ENCODE results near the gene ZC3H18. TPM values are rescaled to one million over a fixed set of nuclear protein-coding genes. Genes with fewer than 3 reads are reported as not detected.
A peak's percentile ranks its signal among the peaks of the same experiment; 100 is the strongest.

Gene ZC3H18
- total RNA-seq, 1 experiment from 2014 or later, result 11.8 TPM

DNA sequence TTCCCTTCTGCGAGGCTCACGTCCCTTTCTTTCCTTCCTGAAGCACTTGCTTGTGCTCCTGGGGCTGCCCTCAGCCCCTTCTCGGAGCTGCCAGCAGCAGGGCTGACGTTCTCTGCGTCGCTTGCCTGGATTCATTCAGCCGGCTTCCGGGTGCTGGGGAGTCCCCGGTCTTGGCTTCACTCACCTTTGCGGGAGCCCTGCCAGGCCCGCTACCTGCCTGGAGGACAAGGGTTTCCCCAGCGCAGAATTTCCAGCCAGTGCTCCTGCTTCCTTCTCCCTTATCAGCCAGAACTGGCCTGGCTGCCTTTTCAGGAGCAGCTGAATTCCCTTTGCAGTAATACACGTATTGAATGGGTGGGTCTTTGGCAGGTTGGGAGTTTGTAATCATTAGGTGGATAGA lies 46.1 kb downstream of the ZC3H18 start:
- Histone ChIP-seq H3K4me2 (ENCODE audit: low read length) (no peak overlapping the region), H3K4me3 (ENCODE audit: low read length) (no peak overlapping the region), H3K27me3 (ENCODE audit: low read length) (no peaks in the 10 kb centered on the region), H2AFZ (ENCODE audit: low read length) (no peak overlapping the region), H3F3A (ENCODE audit: low read length, unreplicated experiment) (no peaks in the 10 kb centered on the region), H3K9me2 (replicated peaks; ENCODE audit: low read length) (no peaks in the 10 kb centered on the region), H3K36me3 (ENCODE audit: low read depth, low read length) (peaks cover 3% of the 10 kb centered on the region; the same call in 1 of the 2 replicates), H3K79me2 (ENCODE audit: low read length) (no peaks in the 10 kb centered on the region), H3K9ac (ENCODE audit: low read length) (no peak overlapping the region), H3K9me3 (ENCODE audit: low read length) (no peaks in the 10 kb centered on the region), H3K27ac (ENCODE audit: low read length) (no peak overlapping the region), H4K20me1 (ENCODE audit: low read length) (no peaks in the 10 kb centered on the region), H3K4me1 (ENCODE audit: insufficient read depth, low read length) (no peaks in the 10 kb centered on the region)
- no peak for DNase-seq
- BruUV-seq (replicated peaks), result no TSS peak
- POLR2A ChIA-PET (ENCODE audit: unreplicated experiment), result no interaction called here
- CTCF ChIA-PET, result no interaction called here
- intact Hi-C loops (cut with micrococcal nuclease), result no loop called here
- TF ChIP-seq EZH2phosphoT487 (IDR thresholded peaks at IDR 0.05; ENCODE audit: borderline replicate concordance, low read length) (no peak), EZH2 (IDR thresholded peaks at IDR 0.05; ENCODE audit: low read length, unreplicated experiment) (no peak)
- TF ChIP-seq, protein P1, sequence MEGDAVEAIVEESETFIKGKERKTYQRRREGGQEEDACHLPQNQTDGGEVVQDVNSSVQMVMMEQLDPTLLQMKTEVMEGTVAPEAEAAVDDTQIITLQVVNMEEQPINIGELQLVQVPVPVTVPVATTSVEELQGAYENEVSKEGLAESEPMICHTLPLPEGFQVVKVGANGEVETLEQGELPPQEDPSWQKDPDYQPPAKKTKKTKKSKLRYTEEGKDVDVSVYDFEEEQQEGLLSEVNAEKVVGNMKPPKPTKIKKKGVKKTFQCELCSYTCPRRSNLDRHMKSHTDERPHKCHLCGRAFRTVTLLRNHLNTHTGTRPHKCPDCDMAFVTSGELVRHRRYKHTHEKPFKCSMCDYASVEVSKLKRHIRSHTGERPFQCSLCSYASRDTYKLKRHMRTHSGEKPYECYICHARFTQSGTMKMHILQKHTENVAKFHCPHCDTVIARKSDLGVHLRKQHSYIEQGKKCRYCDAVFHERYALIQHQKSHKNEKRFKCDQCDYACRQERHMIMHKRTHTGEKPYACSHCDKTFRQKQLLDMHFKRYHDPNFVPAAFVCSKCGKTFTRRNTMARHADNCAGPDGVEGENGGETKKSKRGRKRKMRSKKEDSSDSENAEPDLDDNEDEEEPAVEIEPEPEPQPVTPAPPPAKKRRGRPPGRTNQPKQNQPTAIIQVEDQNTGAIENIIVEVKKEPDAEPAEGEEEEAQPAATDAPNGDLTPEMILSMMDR (conservative IDR thresholded peaks at IDR 0.05; ENCODE audit: low read depth, low read length), result no peak
- no peak for ATAC-seq

DNA sequence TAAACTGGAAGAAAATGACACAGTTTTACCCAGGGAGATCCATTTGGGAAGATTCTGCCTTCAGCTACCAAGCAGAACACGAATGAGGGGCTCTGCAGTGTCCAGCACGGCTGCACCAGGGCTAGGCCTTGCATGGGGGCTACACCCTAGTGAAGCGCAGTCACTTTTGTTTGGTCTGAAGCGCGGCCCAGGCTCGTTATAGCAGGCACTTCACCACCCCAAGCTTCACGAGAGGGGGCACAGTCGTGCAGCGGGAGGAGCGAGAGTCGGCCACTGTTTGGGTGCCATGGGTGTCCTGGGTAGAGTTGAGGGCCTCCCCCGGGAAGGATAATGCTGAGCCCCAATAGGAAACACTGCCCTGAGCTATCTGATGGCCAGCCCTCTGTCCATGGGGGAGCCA lies 46.5 kb downstream of the ZC3H18 start:
- Histone ChIP-seq H4K20me1 (ENCODE audit: low read length) (no peaks in the 10 kb centered on the region), H3K4me1 (ENCODE audit: insufficient read depth, low read length) (no peaks in the 10 kb centered on the region), H2AFZ (ENCODE audit: low read length) (no peak overlapping the region), H3K9me3 (ENCODE audit: low read length) (no peaks in the 10 kb centered on the region), H3F3A (ENCODE audit: low read length, unreplicated experiment) (no peaks in the 10 kb centered on the region), H3K4me2 (ENCODE audit: low read length) (no peak overlapping the region), H3K27ac (ENCODE audit: low read length) (no peak overlapping the region), H3K27me3 (ENCODE audit: low read length) (no peaks in the 10 kb centered on the region), H3K79me2 (ENCODE audit: low read length) (no peaks in the 10 kb centered on the region), H3K9me2 (replicated peaks; ENCODE audit: low read length) (no peaks in the 10 kb centered on the region), H3K9ac (ENCODE audit: low read length) (no peak overlapping the region), H3K36me3 (ENCODE audit: low read depth, low read length) (peaks cover 3% of the 10 kb centered on the region; the same call in 1 of the 2 replicates), H3K4me3 (ENCODE audit: low read length) (no peak overlapping the region)
- intact Hi-C loops (cut with micrococcal nuclease), result no loop called here
- DNase-seq (no peak), ATAC-seq (no peak)
- POLR2A ChIA-PET (ENCODE audit: unreplicated experiment), result no interaction called here
- CTCF ChIA-PET, result no interaction called here
- no TSS peak for BruUV-seq (replicated peaks)
- TF ChIP-seq EZH2 (IDR thresholded peaks at IDR 0.05; ENCODE audit: low read length, unreplicated experiment) (no peak), EZH2phosphoT487 (IDR thresholded peaks at IDR 0.05; ENCODE audit: borderline replicate concordance, low read length) (no peak)
- TF ChIP-seq, protein P1 (conservative IDR thresholded peaks at IDR 0.05; ENCODE audit: low read depth, low read length), result no peak

DNA sequence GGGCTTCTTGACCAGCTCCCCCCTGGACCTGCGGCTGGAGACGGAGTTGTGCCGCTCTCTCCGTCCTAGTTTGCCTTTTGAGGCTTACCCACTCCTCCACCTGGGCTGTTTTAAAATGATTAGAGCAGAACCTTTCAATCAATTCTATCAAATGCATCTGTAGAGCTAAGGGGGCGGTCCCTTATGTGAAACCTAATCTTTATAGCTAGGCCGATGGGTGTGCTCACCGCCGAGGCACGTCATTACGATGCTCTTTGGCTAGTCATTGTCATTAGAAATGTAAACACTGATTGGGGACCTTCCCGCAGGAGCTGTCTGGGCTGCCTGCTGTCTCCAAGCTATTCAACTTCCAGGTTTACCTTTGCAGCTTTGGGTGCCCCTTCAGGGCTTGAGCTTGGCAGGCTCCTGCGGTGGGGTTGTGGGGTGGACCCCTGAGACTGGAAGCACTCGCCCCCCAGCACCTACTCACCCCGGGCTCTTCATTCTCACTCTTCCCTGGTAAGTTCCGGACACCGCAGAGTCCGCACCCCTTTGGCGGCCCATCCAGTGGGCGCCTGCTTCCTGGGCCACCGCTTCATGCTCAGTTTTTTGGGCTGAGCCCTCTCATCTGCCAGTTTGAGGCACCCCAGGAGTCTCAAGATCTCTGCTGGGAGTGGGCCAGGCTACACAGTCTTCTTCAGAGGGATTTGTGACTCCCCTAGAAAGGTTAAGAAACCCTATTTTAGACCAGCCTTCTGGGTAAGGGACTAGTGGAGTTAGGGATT lies 47.2 kb downstream of the ZC3H18 start:
- H3K27ac ChIP-seq (ENCODE audit: low read length), result no peak overlapping the region
- BruUV-seq (replicated peaks), result no TSS peak

More for the DNA sequence above, 47.2 kb downstream of the ZC3H18 start:
- H3K4me1 ChIP-seq (ENCODE audit: insufficient read depth, low read length), result no peaks in the 10 kb centered on the region
- no peak overlapping the region for H2AFZ ChIP-seq (ENCODE audit: low read length)
- no peaks in the 10 kb centered on the region for H4K20me1 ChIP-seq (ENCODE audit: low read length)
- no peak overlapping the region for H3K4me2 ChIP-seq (ENCODE audit: low read length)
- no peaks in the 10 kb centered on the region for H3F3A ChIP-seq (ENCODE audit: low read length, unreplicated experiment)
- H3K9ac ChIP-seq (ENCODE audit: low read length), result no peak overlapping the region
- H3K9me3 ChIP-seq (ENCODE audit: low read length), result no peaks in the 10 kb centered on the region
- peak; percentile 45 for ATAC-seq
- no peaks in the 10 kb centered on the region for H3K79me2 ChIP-seq (ENCODE audit: low read length)
- no peaks in the 10 kb centered on the region for H3K27me3 ChIP-seq (ENCODE audit: low read length)
- ChIA-PET CTCF (no interaction called here), POLR2A (ENCODE audit: unreplicated experiment) (no interaction called here)
- H3K4me3 ChIP-seq (ENCODE audit: low read length), result no peak overlapping the region
- intact Hi-C loops (cut with micrococcal nuclease), result no loop called here
- TF ChIP-seq EZH2phosphoT487 (IDR thresholded peaks at IDR 0.05; ENCODE audit: borderline replicate concordance, low read length), result no peak
- TF ChIP-seq, protein P1 (conservative IDR thresholded peaks at IDR 0.05; ENCODE audit: low read depth, low read length), result no peak
- no peak for TF ChIP-seq EZH2 (IDR thresholded peaks at IDR 0.05; ENCODE audit: low read length, unreplicated experiment)
- H3K9me2 ChIP-seq (replicated peaks; ENCODE audit: low read length), result no peaks in the 10 kb centered on the region
- DNase-seq, result peak; percentile 1
- H3K36me3 ChIP-seq (ENCODE audit: low read depth, low read length), result peaks cover 3% of the 10 kb centered on the region; the same call in 1 of the 2 replicates
